Measurements from ENCODE around the gene SLK. TPM values are rescaled to one million over a fixed set of nuclear protein-coding genes. Genes with fewer than 3 reads are reported as not detected.

The SLK gene
- total and polyA plus RNA-seq, 10 of the 15 experiments (the other 5 are each of a cell fraction or from before 2014, with no cell fraction given) = 2.5 to 24.2 (median 11.1) TPM

GRCh38 chr10:104032144-104032775 lies 65.3 kb downstream of the SLK start (continued):
- TF ChIP-seq, protein P1, sequence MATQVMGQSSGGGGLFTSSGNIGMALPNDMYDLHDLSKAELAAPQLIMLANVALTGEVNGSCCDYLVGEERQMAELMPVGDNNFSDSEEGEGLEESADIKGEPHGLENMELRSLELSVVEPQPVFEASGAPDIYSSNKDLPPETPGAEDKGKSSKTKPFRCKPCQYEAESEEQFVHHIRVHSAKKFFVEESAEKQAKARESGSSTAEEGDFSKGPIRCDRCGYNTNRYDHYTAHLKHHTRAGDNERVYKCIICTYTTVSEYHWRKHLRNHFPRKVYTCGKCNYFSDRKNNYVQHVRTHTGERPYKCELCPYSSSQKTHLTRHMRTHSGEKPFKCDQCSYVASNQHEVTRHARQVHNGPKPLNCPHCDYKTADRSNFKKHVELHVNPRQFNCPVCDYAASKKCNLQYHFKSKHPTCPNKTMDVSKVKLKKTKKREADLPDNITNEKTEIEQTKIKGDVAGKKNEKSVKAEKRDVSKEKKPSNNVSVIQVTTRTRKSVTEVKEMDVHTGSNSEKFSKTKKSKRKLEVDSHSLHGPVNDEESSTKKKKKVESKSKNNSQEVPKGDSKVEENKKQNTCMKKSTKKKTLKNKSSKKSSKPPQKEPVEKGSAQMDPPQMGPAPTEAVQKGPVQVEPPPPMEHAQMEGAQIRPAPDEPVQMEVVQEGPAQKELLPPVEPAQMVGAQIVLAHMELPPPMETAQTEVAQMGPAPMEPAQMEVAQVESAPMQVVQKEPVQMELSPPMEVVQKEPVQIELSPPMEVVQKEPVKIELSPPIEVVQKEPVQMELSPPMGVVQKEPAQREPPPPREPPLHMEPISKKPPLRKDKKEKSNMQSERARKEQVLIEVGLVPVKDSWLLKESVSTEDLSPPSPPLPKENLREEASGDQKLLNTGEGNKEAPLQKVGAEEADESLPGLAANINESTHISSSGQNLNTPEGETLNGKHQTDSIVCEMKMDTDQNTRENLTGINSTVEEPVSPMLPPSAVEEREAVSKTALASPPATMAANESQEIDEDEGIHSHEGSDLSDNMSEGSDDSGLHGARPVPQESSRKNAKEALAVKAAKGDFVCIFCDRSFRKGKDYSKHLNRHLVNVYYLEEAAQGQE (IDR thresholded peaks at IDR 0.05; ENCODE audit: low read depth, low read length) = no peak
- TF ChIP-seq HDGF (IDR thresholded peaks at IDR 0.05) = no peak
- TF ChIP-seq ZBTB4 (CRISPR knock-in tag; IDR thresholded peaks at IDR 0.05) = no peak
- no peak for TF ChIP-seq CHD1 (IDR thresholded peaks at IDR 0.05; ENCODE audit: low read depth, low read length)
- TF ChIP-seq SIX5 (IDR thresholded peaks at IDR 0.05; ENCODE audit: low read depth, low read length, severe bottlenecking) = no peak
- no peak for TF ChIP-seq POLR2A (IDR thresholded peaks at IDR 0.05; ENCODE audit: low read depth, low read length)
- no peak for TF ChIP-seq GATAD2B (conservative IDR thresholded peaks at IDR 0.05; ENCODE audit: low read depth)
- TF ChIP-seq RAD21 (IDR thresholded peaks at IDR 0.05; ENCODE audit: insufficient read depth, low read depth, low read length) = no peak
- TF ChIP-seq ZNF592 (IDR thresholded peaks at IDR 0.05) = no peak

Measured in GM12878 (cell line).